ENCODE data around the gene CLCN6. TPM values are rescaled to one million over a fixed set of nuclear protein-coding genes. Genes with fewer than 3 reads are reported as not detected.

The CLCN6 gene
- total and polyA plus RNA-seq, 4 donors, result 5.0 to 9.0 (median 6.5) TPM

DNA sequence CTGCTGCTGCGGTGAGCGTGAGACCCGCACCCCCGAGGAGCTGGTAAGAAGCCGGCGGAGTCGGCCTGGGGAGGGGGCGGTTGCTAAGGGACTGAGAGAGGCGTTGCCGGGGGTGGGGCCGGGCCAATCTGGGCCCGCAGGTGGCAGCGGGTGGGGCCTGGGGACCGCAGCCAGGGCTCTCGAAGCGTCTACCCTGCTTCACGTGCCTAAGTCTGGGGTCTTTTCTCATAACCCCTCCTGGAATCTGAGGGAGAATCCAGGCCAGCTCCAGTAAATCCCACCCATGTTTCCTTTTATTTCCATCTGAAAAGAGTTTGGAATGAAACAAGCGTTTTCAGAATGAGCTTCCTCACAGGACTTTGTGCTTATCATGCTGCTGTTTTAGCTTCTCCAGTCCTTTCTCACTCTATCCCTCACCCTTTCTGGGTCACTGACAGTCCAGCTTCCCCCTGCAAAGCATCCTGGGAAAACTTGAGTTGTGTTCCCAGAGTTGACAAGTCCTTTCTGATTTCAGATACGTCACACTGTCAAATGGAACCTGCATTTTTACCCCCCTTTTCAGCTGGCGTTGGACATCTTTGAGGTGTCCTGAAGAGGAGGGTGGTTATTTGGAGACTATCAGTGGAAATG is 431 bp downstream of the CLCN6 start:
- peak overlapping the region; percentile 41 to 50 for H3K9ac ChIP-seq (ENCODE audit: low read depth in 1 of 2, low read length in 2 of 2)
- peak overlapping the region; percentile 97 to 98 for H3K27ac ChIP-seq (ENCODE audit: low read depth in 1 of 2, low read length in 2 of 2)
- H3K4me3 ChIP-seq (ENCODE audit: low read depth in 1 of 3, low read length in 3 of 3), result peak overlapping the region; percentile 72 to 86 (median 83)
- WGBS, result under 1% methylated on average over 20 of the region's 20 CpGs
- no peaks in the 10 kb centered on the region for H3K9me3 ChIP-seq (ENCODE audit: control insufficient read depth in 4 of 4, low read length in 3 of 4)
- DNase-seq (ENCODE audit: low spot score), result no peak
- H3K4me1 ChIP-seq (ENCODE audit: control insufficient read depth in 4 of 4, insufficient read depth in 4 of 4, low read length in 3 of 4), result peaks cover 7 to 43% (median 37%) of the 10 kb centered on the region in 4 donors
- H3K27me3 ChIP-seq (ENCODE audit: control insufficient read depth in 4 of 4, insufficient read depth in 4 of 4, low read length in 3 of 4), result no peaks in the 10 kb centered on the region
- TF ChIP-seq SP1 (IDR thresholded peaks at IDR 0.05), result no peak
- peak in 1 of 2 donors; percentile 6 for TF ChIP-seq HNF4A (conservative IDR thresholded peaks at IDR 0.05)
- peak in 1 of 2 donors; percentile 12 for TF ChIP-seq RXRA (IDR thresholded peaks at IDR 0.05)
- TF ChIP-seq HNF4G (IDR thresholded peaks at IDR 0.05), result peak; percentile 21
- H3K36me3 ChIP-seq (ENCODE audit: control insufficient read depth in 4 of 4, insufficient read depth in 3 of 4, low read depth in 1 of 4, low read length in 3 of 4), result peaks cover 0 to 6% (median 3%) of the 10 kb centered on the region in 4 donors

DNA sequence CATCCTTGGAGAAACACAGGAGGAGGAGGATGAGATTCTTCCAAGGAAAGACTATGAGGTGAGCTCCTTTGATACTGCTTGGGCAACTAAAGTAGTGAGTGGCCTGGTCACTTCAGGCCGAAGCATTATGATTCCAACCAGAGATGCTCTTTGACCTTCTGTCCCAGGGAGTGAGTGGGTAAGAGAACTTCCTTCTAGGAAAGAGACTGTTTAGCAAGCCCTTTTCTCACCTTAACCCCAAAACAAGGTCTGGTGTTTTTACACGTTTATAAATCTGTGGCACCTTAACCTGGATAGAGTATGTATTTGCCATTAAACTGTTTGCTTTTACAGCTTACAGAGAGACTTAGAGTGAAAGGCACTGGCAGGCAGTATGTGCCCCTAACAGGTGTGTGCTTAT is 1.1 kb downstream of the CLCN6 start:
- Histone ChIP-seq H3K27me3 (ENCODE audit: control insufficient read depth in 4 of 4, insufficient read depth in 4 of 4, low read length in 3 of 4) (no peaks in the 10 kb centered on the region), H3K9ac (ENCODE audit: low read depth in 1 of 2, low read length in 2 of 2) (peak overlapping the region; percentile 41 to 50), H3K27ac (ENCODE audit: low read depth in 1 of 2, low read length in 2 of 2) (peak overlapping the region; percentile 97 to 98), H3K4me1 (ENCODE audit: control insufficient read depth in 4 of 4, insufficient read depth in 4 of 4, low read length in 3 of 4) (peaks cover 7 to 43% (median 36%) of the 10 kb centered on the region in 4 donors), H3K9me3 (ENCODE audit: control insufficient read depth in 4 of 4, low read length in 3 of 4) (no peaks in the 10 kb centered on the region), H3K4me3 (ENCODE audit: low read depth in 1 of 3, low read length in 3 of 3) (peak overlapping the region; percentile 72 to 86 (median 83)), H3K36me3 (ENCODE audit: control insufficient read depth in 4 of 4, insufficient read depth in 3 of 4, low read depth in 1 of 4, low read length in 3 of 4) (peaks cover 3 to 10% (median 6%) of the 10 kb centered on the region in 4 donors)
- no peak for DNase-seq (ENCODE audit: low spot score)
- TF ChIP-seq HNF4A (conservative IDR thresholded peaks at IDR 0.05) (peak; percentile 51 to 56), NR2F2 (IDR thresholded peaks at IDR 0.05) (peak; percentile 32), RXRA (IDR thresholded peaks at IDR 0.05) (peak in 1 of 2 donors; percentile 12)
- TF ChIP-seq, protein P1, sequence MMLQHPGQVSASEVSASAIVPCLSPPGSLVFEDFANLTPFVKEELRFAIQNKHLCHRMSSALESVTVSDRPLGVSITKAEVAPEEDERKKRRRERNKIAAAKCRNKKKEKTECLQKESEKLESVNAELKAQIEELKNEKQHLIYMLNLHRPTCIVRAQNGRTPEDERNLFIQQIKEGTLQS (IDR thresholded peaks at IDR 0.05), result no peak
- WGBS, result 10% methylated on average over 2 of the region's 2 CpGs

DNA sequence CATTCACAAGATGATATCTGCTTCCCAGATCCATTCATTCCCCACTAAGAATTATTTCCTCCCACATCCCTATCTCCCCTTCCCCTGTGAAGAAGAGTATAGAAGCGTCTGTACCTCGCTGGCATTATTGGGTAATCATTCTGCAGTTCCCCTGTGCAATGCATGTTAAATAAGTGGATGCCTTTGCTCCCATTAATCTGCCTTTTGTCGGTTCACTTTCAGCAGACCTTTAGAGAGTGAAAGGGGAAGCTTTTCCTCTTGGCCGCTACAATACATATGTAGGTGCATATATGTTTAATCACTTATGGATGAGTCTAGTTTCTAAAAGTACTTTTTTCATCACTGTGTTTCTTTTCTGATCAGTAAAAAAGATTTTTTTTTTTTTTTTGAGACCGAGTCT is 7.0 kb downstream of the CLCN6 start:
- Histone ChIP-seq H3K27me3 (ENCODE audit: control insufficient read depth in 4 of 4, insufficient read depth in 4 of 4, low read length in 3 of 4) (no peaks in the 10 kb centered on the region), H3K36me3 (ENCODE audit: control insufficient read depth in 4 of 4, insufficient read depth in 3 of 4, low read depth in 1 of 4, low read length in 3 of 4) (peaks cover 7 to 34% (median 29%) of the 10 kb centered on the region in 4 donors), H3K9me3 (ENCODE audit: control insufficient read depth in 4 of 4, low read length in 3 of 4) (no peaks in the 10 kb centered on the region), H3K27ac (ENCODE audit: low read depth in 1 of 2, low read length in 2 of 2) (no peak overlapping the region), H3K4me3 (ENCODE audit: low read depth in 1 of 3, low read length in 3 of 3) (no peak overlapping the region), H3K9ac (ENCODE audit: low read depth in 1 of 2, low read length in 2 of 2) (no peak overlapping the region), H3K4me1 (ENCODE audit: control insufficient read depth in 4 of 4, insufficient read depth in 4 of 4, low read length in 3 of 4) (peaks cover 0 to 4% (median 2%) of the 10 kb centered on the region in 4 donors)
- TF ChIP-seq TAF1 (conservative IDR thresholded peaks at IDR 0.05) (no peak), GABPA (IDR thresholded peaks at IDR 0.05 in 1 of 2, conservative IDR thresholded peaks at IDR 0.05 in 1 of 2) (no peak), FOXA1 (IDR thresholded peaks at IDR 0.05) (no peak), SP1 (IDR thresholded peaks at IDR 0.05) (no peak), HNF4A (conservative IDR thresholded peaks at IDR 0.05) (no peak), YY1 (IDR thresholded peaks at IDR 0.05) (no peak), NR2F2 (IDR thresholded peaks at IDR 0.05) (no peak)
- TF ChIP-seq, protein P1 (IDR thresholded peaks at IDR 0.05), result no peak
- TF ChIP-seq, protein P2, sequence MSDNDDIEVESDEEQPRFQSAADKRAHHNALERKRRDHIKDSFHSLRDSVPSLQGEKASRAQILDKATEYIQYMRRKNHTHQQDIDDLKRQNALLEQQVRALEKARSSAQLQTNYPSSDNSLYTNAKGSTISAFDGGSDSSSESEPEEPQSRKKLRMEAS (IDR thresholded peaks at IDR 0.05), result no peak
- no peak for DNase-seq (ENCODE audit: low spot score)
- 88% methylated on average over 5 of the region's 5 CpGs for WGBS

DNA sequence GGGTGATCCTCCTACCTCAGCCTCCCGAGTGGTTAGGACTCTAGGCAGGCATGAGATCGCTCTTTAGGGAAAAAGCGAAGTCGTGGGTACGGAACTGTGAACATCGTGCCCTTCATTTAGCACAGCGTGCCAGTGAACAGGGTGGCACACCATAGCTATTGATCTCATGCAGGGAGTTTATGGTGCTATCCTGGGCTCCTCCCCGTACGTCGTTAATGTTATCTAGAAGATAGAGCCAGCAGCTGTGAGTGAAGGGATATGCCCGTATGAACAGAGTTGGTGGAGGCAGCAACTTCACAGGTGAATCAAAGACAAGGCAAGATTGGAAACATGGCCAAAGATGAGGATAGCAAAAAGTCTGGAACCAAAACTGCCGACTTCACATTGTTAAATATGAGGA is 11.2 kb downstream of the CLCN6 start:
- H3K36me3 ChIP-seq (ENCODE audit: control insufficient read depth in 4 of 4, insufficient read depth in 3 of 4, low read depth in 1 of 4, low read length in 3 of 4), result peaks cover 3 to 42% (median 37%) of the 10 kb centered on the region in 4 donors
- no peaks in the 10 kb centered on the region for H3K27me3 ChIP-seq (ENCODE audit: control insufficient read depth in 4 of 4, insufficient read depth in 4 of 4, low read length in 3 of 4)
- no peaks in the 10 kb centered on the region for H3K4me1 ChIP-seq (ENCODE audit: control insufficient read depth in 4 of 4, insufficient read depth in 4 of 4, low read length in 3 of 4)
- no peak for TF ChIP-seq RAD21 (IDR thresholded peaks at IDR 0.05)
- DNase-seq (ENCODE audit: low spot score), result no peak
- 91% methylated on average over 12 of the region's 12 CpGs for WGBS
- H3K9me3 ChIP-seq (ENCODE audit: control insufficient read depth in 4 of 4, low read length in 3 of 4), result no peaks in the 10 kb centered on the region
- no peak overlapping the region for H3K27ac ChIP-seq (ENCODE audit: low read depth in 1 of 2, low read length in 2 of 2)
- H3K4me3 ChIP-seq (ENCODE audit: low read depth in 1 of 3, low read length in 3 of 3), result no peak overlapping the region
- no peak overlapping the region for H3K9ac ChIP-seq (ENCODE audit: low read depth in 1 of 2, low read length in 2 of 2)

All from liver (tissue), 9 donors.